Adipocyte (in vitro differentiated cells): ENCODE results near the gene WSB2.

Source experiments
- DNase-seq: peaks from one replicate; pipeline ENCODE4 v3.0.0-alpha.2; 2015; ENCODE audit warnings: low read depth
- H3K27me3 ChIP-seq: replicated peaks from 2 replicates; pipeline ENCODE4 v1.7.0; 2013; ENCODE audit warnings: mild to moderate bottlenecking, low read length, moderate library complexity; ENCODE audit not compliant: control insufficient read depth, insufficient read depth
- H3K36me3 ChIP-seq: 2 replicates; pipeline ENCODE4 v1.7.0; 2013; ENCODE audit warnings: low read length, mild to moderate bottlenecking, moderate library complexity; ENCODE audit not compliant: control insufficient read depth, insufficient read depth, severe bottlenecking
- H3K4me1 ChIP-seq: 2 replicates; pipeline ENCODE4 v1.7.0; 2013; ENCODE audit warnings: mild to moderate bottlenecking, low read length, moderate library complexity; ENCODE audit not compliant: control insufficient read depth, insufficient read depth
- H3K4me3 ChIP-seq: 2 replicates; pipeline ENCODE4 v1.7.0; 2013; ENCODE audit warnings: mild to moderate bottlenecking, low read length, moderate library complexity
- H3K9ac ChIP-seq: 2 replicates; pipeline ENCODE4 v1.7.0; 2013; ENCODE audit warnings: mild to moderate bottlenecking, low read length, moderate library complexity
- H3K9me3 ChIP-seq: 2 replicates; pipeline ENCODE4 v1.7.0; 2013; ENCODE audit warnings: mild to moderate bottlenecking, low read length, moderate library complexity; ENCODE audit not compliant: control insufficient read depth

The WSB2 gene

DNA sequence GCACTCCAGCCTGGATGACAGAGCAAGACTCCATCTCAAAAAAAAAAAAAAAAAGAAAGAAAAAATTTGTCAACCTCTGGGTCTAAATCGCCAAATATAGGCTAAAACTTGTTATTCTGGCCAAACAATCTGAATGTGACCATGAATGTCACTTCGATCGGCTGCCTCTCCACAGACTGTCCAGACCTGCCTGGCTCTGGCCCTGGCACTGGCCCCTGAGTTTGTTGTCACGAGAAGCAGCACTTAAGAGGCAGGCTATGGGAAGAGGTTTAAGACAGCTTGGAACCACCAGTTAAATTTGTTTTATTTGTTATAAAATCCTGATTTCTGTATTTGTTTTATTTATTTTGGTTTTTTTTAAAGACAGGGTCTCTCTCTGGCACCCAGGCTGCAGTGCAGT is 14.5 kb downstream of the WSB2 start:
- no peaks in the 10 kb centered on the region for H3K27me3 ChIP-seq
- no peak overlapping the region for H3K4me3 ChIP-seq
- H3K4me1 ChIP-seq = peaks cover 7% of the 10 kb centered on the region
- DNase-seq = no peak
- no peak overlapping the region for H3K9ac ChIP-seq
- H3K36me3 ChIP-seq = peaks cover 83% of the 10 kb centered on the region
- H3K9me3 ChIP-seq = no peaks in the 10 kb centered on the region

DNA sequence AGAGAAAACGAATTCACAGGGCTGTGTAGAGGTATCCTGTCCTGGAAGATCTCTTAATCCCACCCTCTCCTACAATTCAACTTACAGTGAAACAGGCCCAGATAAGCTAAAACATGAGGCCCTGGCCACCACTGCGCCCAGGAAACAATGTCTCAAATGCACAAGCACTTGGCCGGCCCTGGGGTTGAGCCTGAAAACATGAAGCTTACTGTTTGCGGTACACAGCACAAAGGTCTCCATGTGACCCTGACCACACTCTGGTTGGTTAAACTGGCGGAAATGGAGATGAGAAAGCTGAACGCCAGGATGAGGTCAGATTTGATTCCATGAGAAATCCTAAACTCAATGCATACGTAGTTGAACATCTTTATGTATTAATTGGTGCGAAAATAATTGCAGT is 16.4 kb downstream of the WSB2 start:
- Histone ChIP-seq H3K4me1 (no peaks in the 10 kb centered on the region), H3K4me3 (no peak overlapping the region), H3K27me3 (no peaks in the 10 kb centered on the region), H3K36me3 (peaks cover 81% of the 10 kb centered on the region), H3K9ac (no peak overlapping the region), H3K9me3 (no peaks in the 10 kb centered on the region)
- no peak for DNase-seq

- Histone ChIP-seq H3K27me3 (no peaks in the 10 kb centered on the region), H3K36me3 (peaks cover 84% of the 10 kb centered on the region), H3K9ac (no peak overlapping the region), H3K4me1 (no peaks in the 10 kb centered on the region), H3K4me3 (no peak overlapping the region), H3K9me3 (no peaks in the 10 kb centered on the region)
- DNase-seq = no peak
Observed at GRCh38 chr12:118044075-118044474, 16.9 kb downstream of the WSB2 start.

DNA sequence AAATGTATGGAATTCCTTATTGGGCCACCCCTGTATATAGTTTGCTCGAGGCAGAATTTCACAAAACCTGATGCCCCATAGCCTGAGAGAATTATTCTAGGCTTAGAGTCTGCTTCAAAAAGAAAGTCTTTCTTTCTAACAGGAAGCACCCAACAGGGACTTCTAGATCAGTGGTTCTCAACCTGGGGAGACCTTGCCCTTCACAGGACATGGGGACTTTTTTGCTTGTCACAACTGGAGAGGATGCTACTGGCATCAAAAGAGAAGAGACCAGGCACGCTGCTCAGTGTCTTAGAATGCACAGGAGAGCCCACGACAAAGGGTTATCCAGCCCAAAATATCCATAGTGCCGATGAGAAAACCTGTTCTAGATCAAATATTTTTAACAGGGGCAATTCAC is 18.9 kb downstream of the WSB2 start:
- Histone ChIP-seq H3K9ac (no peak overlapping the region), H3K9me3 (no peaks in the 10 kb centered on the region), H3K4me3 (no peak overlapping the region), H3K4me1 (peaks cover 4% of the 10 kb centered on the region), H3K27me3 (no peaks in the 10 kb centered on the region), H3K36me3 (peaks cover 86% of the 10 kb centered on the region)
- DNase-seq = no peak

DNA sequence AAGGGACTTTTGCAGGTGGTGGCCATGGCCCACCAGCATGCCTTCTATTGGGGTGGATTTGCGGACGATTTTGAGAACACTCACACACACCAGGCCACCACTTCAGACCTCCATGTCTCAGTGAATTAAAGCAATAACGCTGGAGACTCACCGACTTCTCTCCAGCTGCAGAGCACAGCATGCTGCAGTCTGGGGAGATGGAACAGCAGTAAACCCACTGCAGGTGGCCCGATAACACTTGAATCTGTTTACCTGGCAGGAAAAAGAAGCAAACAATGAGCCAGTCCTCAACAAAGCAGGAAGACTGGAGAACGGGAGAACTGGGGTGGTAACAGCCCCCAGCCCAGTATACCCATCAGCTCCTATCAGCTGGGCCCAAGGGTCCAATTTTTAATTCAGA is 22.8 kb downstream of the WSB2 start:
- Histone ChIP-seq H3K36me3 (peaks cover 94% of the 10 kb centered on the region), H3K4me1 (peaks cover 21% of the 10 kb centered on the region), H3K9ac (no peak overlapping the region), H3K4me3 (no peak overlapping the region), H3K9me3 (no peaks in the 10 kb centered on the region), H3K27me3 (no peaks in the 10 kb centered on the region)
- DNase-seq = no peak

- peaks cover 94% of the 10 kb centered on the region for H3K36me3 ChIP-seq
- no peak for DNase-seq
- H3K9me3 ChIP-seq = no peaks in the 10 kb centered on the region
- no peaks in the 10 kb centered on the region for H3K27me3 ChIP-seq
- peaks cover 21% of the 10 kb centered on the region for H3K4me1 ChIP-seq
- no peak overlapping the region for H3K4me3 ChIP-seq
- H3K9ac ChIP-seq = no peak overlapping the region
Observed at GRCh38 chr12:118036672-118037411, 24.1 kb downstream of the WSB2 start.

- Histone ChIP-seq H3K4me3 (no peak overlapping the region), H3K4me1 (peaks cover 21% of the 10 kb centered on the region), H3K27me3 (no peaks in the 10 kb centered on the region), H3K9me3 (no peaks in the 10 kb centered on the region), H3K36me3 (peaks cover 96% of the 10 kb centered on the region), H3K9ac (no peak overlapping the region)
- peak; percentile 20 for DNase-seq
Observed at GRCh38 chr12:118035190-118036041, 25.6 kb downstream of the WSB2 start.

- Histone ChIP-seq H3K4me3 (no peak overlapping the region), H3K27me3 (no peaks in the 10 kb centered on the region), H3K9me3 (no peaks in the 10 kb centered on the region), H3K4me1 (peaks cover 21% of the 10 kb centered on the region), H3K36me3 (peaks cover 99% of the 10 kb centered on the region), H3K9ac (no peak overlapping the region)
- peak; percentile 68 for DNase-seq
Observed at GRCh38 chr12:118034429-118035189, 26.4 kb downstream of the WSB2 start.

DNA sequence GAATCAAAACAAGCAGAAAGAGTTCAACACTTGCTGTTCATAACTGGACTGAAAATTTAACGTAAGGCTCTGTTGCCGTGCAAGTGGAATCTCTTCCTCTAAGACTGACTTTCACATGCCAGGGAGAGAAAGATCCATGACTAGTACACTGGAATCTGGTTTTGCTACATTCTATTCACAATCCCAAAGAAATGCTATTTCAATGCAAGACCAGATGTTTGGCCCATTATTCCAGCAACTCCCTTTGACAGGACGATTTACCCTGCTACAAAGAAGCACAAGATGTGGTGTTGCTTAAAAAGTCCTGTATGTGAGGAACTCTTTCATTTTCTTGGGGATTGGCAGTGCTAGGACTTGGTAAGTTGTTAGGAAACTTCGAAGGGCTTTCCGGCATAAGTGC is 27.1 kb downstream of the WSB2 start:
- no peak for DNase-seq
- H3K9me3 ChIP-seq = no peaks in the 10 kb centered on the region
- no peak overlapping the region for H3K9ac ChIP-seq
- no peak overlapping the region for H3K4me3 ChIP-seq
- no peaks in the 10 kb centered on the region for H3K27me3 ChIP-seq
- peaks cover 98% of the 10 kb centered on the region for H3K36me3 ChIP-seq
- H3K4me1 ChIP-seq = peaks cover 21% of the 10 kb centered on the region

- H3K36me3 ChIP-seq = peaks cover 96% of the 10 kb centered on the region
- H3K27me3 ChIP-seq = no peaks in the 10 kb centered on the region
- H3K9me3 ChIP-seq = no peaks in the 10 kb centered on the region
- peaks cover 21% of the 10 kb centered on the region for H3K4me1 ChIP-seq
- no peak overlapping the region for H3K4me3 ChIP-seq
- H3K9ac ChIP-seq = no peak overlapping the region
- no peak for DNase-seq
Observed at GRCh38 chr12:118033323-118033722, 27.7 kb downstream of the WSB2 start.

DNA sequence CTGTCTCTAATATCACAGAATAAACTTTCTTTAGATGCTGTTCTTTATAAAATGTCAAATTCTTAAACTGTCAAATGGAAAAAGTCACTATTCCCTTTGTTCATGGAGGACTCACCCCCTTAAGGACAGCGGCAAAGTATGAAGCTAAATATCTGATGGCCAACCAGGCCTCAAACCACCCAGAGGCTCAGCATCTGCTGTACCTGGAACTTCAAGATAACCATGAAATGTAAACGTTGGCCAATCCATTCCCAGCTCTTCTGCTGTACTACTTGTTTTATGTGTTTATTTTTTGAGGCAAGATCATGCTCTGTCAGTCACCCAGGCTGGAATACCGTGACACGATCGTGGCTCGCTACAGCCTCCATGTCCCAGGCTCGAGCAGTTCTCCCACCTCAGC is 28.8 kb downstream of the WSB2 start:
- no peak overlapping the region for H3K4me3 ChIP-seq
- peaks cover 86% of the 10 kb centered on the region for H3K36me3 ChIP-seq
- peaks cover 16% of the 10 kb centered on the region for H3K4me1 ChIP-seq
- H3K9ac ChIP-seq = no peak overlapping the region
- no peaks in the 10 kb centered on the region for H3K9me3 ChIP-seq
- H3K27me3 ChIP-seq = no peaks in the 10 kb centered on the region
- no peak for DNase-seq
